Measurements from ENCODE around the gene CH25H.
"Not testable (repeated sequence)": the region's sequence is repeated elsewhere in the genome, so short reads cannot be mapped to it uniquely, and the experiment has no call there.

The CH25H gene

DNA sequence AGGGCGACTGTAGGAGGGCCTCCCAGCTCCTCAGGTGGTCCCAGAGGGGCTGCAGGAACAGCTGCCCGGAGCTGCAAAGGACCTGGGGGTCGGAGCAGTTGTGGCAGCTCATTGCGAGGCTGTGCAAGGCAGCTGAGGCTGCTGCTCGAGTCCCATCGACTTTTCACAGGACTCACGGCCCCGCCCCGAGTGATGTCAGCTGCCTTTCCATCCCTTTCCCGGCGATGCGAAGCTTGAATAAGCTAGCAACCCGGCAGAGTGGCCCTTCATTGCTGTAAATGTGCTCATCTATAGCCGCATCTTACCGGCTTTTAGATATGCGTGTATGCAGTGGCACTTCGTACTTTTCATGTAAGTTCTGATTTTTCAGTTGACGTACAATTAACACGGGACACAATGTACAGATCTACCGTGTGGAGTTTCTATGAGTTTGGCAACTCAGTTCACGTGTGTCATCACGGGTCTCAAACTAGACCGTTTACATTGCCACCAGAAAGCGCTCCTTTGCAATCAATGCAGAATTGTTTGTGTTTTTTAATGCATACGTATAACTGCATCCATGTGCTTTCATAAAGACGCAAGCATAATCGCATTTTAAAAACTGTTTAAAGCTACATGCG is at the start of gene CH25H:
Gene CH25H, minus strand, starts transcription at position 137 of the 620 bp plus-strand sequence. Its CDS starts 25 bp downstream, at position 112.
- DNase-seq = peak; percentile 9 to 32

DNA sequence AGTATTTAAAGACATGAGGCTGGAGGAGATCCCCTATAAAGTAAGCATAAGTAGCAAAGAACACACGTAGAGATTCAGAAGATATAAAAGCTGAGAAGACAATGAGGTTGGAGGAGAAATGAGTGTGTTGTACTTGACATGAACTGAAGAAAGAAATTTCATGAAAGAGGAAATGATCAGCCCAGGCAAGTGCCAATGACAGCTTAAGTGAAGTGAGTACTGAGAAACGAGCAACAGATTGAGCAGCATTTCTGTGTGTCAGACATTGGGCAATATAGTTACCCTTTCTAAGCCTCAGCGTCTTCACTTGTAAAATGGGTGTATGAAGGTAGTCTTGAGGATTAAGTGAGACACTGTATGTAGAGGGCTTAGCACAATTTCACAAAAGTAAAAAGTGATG is 49.2 kb upstream of the CH25H start:
- no peak for DNase-seq

GRCh38 chr10:89255793-89256192 is 48.7 kb upstream of the CH25H start:
- no peak for DNase-seq

GRCh38 chr10:89255091-89255579 is 48.0 kb upstream of the CH25H start:
- not testable (repeated sequence) for DNase-seq

DNA sequence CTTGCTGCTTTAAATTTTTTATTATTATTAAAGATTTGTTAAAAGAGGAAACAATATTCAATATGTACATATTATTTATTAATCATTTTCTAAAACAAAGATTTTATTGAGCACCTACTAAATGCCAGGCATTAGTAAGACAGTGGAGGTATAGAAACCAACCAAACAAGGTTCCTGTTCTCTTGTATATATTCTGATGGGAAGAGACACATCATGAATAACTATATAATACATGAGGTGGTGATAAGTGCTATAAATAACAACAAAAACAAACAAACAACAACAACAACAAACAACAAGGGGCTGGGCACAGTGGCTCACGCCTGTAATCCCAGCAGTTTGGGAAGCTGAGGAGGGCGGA is 45.1 kb upstream of the CH25H start:
- DNase-seq = no peak

- DNase-seq = peak; percentile 99
These were observed 44.5 kb upstream of the CH25H start, which contains the start of gene LIPA for GRCh38 chr10:89251409-89252224. Gene LIPA (minus strand): TSS chr10:89251775. CDS start chr10:89247648, 4,127 bp downstream.

GRCh38 chr10:89250865-89251408 is 43.8 kb upstream of the CH25H start:
- DNase-seq = peak in 1 of 2 donors; percentile 15

GRCh38 chr10:89248990-89249389 is 41.9 kb upstream of the CH25H start:
- no peak for DNase-seq

DNA sequence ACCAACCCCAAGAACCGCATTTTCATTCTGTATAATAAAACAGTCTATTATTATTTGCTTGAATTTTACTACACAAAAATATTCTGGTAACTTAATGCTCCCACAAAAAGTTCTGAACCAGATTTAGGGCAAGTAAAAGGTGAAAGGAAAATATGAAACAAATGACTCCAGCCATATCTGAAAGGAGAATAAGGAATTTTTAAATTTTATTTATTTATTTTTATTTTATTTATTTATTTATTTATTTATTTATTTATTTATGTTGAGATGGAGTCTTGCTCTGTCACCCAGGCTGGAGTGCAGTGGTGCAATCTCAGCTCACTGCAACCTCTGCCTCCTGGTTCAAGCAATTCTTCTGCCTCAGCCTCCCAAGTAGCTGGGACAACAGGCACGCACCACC is 40.5 kb upstream of the CH25H start:
- not testable (repeated sequence) for DNase-seq

DNA sequence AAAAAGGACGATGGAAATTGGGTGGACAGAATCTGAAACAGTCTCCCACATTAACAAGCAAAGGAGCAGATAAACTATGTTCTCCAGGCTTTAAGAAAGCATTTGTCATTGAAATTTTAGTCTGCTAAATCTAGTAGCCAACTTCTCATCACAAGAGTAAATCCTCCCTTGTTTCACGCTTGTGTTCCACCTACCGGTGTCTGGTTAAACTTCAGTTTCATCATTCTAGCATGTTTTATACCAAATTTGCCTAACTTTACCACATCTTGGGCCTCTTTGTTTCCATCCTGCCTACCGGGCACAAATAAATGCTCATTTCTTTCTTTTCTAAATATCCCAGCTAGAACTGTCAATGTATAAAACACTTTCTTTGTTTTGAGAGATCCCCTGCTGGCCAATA is 38.7 kb upstream of the CH25H start:
- DNase-seq = no peak

- no peak for DNase-seq
These were observed 35.9 kb upstream of the CH25H start for GRCh38 chr10:89242840-89243568.

- DNase-seq = no peak
These were observed 35.2 kb upstream of the CH25H start for GRCh38 chr10:89242345-89242684.

DNA sequence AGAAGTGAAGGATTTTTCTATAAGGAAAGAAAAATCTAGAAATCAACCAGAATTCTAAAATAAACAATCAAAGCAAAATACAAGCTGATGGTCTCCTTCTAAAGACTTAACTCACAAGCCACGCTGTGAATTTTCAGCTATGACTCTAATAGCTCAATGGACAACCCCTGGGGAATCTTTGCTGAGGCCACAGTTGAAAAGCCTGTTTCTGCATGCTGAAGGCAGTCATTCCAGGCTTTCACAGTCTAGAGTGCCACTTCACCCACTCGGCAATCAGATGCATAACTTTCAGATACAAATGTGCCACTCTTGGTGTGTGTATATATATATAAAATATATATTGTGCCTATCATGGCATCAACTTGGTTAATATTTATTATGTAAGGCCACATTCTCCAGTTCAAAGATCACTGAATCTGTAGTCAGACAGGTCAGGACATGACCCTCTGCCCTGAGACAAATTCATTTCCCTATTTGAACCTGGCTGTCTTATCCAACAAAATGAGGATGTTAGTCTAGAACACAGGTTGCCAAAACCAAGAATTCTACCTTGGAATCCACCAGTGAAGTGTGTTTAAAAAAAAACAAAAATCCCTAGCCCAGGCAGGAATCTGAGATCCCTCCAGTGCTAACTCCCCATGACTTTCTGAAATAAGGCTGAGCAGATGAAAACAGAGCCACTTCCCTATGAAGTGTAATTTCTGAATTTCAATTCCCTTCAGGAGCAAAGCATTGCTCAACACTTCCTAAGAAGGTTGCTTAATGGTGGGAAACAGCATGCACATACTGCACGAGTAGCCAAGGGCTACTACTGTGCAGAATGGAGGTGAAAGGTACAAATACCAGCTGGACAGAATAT is 34.6 kb upstream of the CH25H start:
- DNase-seq = no peak

GRCh38 chr10:89241026-89241425 is 33.9 kb upstream of the CH25H start:
- DNase-seq = no peak

DNA sequence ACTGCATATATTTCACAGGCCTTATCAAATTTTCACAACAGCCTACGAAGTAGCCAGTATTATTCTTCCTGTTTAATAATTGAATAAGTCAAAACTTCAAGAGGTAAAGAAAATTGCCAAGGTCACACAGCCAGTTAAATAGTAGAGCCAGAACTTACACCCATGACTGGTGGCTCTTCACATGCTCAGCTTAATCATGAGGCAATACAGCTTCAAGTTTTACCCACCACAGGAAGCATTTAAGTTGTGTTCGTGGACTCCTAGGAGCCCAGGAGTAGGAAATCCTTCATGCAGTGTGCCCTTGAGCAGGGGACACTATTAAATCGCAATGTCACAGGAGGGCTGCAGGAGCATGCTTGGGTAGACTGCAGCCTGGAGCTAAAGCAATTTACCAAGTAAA is 33.4 kb upstream of the CH25H start:
- no peak for DNase-seq

DNA sequence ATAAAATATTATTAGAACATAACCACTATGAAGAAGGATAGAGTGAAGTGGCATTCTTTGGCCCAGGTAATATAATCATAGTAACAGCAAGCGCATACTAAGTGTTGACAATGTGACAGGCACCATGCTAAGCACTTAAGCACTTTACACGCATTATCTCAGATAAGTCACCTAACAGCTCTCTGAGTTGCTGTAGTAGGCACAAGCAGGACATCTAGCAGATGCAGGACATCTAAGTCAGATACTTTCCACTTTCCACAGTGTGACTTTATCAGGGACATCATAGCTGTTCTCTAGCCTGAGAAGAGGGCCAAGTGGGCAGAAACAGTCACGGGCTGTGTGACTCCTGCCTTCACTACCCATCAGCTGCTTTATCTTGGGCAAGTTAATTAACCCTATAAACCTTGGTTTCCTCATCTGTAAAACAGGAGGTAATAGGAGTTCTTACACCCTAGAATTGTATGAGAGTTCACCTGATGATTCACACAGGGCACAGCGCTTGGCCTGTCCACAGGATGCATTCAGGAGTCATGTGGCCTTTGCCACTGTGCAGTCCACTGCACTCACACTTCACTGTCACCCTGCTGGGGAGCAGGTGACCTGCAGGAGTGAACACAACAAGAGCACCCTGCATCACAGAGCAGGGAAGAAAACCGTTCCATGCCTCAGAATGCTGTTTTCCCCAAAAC is 32.0 kb upstream of the CH25H start:
- no peak for DNase-seq

- no peak for DNase-seq
These were observed 30.7 kb upstream of the CH25H start for GRCh38 chr10:89237849-89238248.

DNA sequence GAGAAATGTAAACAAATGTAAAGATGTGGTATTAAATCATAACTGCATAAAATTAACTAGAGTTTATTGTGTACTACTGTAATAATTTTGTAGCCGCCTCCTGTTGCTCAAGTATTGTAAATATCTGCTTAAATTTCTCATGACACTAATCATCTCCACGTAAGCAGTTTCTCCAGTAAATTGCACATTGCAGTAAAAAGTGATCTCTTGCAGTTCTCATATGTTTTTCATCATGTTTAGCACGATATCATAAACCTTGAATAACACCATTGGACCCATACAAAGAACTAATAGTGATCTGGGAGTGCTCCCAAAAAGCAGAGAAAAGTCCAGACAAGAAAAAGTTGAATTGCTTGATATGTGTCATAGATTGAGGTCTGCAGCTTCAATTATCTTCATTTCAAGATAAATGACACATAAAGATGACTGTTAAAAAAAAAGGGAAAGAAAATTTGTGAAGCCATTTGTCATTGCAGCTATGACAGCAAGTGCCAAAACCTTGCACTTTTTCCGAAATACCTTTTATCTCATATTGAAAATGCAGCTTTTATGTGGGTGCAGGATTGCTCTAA is 29.2 kb upstream of the CH25H start:
- DNase-seq = no peak

DNA sequence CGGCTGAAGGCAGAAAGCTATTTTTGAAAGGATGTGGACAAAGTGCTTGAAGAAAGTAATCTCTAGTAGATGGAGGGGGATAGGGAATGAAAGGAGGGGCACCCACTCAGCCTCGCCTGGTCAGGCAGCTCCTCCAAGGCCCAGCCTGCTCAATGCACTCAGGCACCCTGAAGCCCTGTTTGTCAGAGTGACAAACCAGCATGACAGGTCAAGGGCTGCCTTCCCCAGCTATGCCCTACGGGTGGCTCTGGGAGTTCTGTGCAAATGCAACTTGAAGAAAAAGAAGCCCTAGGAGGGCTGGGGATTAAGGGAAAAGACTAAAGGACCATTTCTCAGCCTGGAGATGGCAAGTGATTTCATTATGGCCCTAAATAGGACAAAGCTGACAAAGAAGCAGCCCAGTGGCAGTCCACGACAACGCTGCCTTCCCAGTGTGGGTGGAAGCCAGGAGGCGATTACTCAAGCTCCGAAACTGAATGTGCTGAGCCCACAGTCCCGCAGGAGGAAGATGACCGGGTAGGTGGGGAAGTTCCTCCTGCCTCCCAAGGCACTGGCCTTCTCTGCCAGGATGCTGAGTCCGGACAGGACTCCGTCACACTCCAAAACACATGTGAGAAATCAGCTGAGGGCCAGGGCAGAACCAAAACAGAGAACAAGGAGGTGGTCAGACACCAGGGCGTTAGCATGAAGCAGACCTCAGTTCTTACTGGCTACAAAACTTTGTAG is 28.1 kb upstream of the CH25H start:
- DNase-seq = peak in 1 of 2 donors; percentile 66

GRCh38 chr10:89233033-89233432 is 25.9 kb upstream of the CH25H start:
- no peak for DNase-seq

DNA sequence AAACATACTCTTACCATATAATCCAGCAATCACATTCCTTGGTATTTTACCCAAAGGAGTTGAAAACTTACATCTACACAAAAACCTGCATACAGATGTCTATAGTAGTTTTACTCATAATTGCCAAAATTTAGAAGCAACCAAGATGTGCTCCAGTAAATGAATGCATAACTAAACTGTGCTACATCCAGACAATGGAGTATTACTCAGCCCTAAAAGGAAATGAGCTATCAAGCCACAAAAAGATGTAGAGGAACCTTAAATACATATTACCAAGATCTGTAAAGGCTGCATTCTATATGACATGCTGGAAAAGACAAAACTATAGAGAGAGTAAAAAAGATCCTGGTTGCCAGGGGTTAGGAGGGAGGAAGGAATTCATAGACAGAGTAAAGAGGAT is 21.8 kb upstream of the CH25H start:
- DNase-seq = no peak

Data from CD4-positive, alpha-beta T cell treated with Interferon alpha-2 for 1 hour (primary cell).